A549 (cell line): ENCODE measurements around the gene FAM163A. TPM values are rescaled to one million over a fixed set of nuclear protein-coding genes. Genes with fewer than 3 reads are reported as not detected.

Experiments used
- ATAC-seq, 2 experiments: fragments of 200-7000 bp in 1 of 2; fragments of >200 bp in 1 of 2; cut with Nextera tagmentation in 1 of 2; cut with Tn5 transposase in 1 of 2; 3 replicates each; pipeline versions ENCODE4 v1.8.0 to v1.9.1; 2018 to 2020; ENCODE audit warnings: mild to moderate bottlenecking in 1 of 2, moderate library complexity in 1 of 2
- CTCF ChIA-PET: fragments of 300-600 bp; sonication (Branson Sonifier 250); formaldehyde crosslinking; extraction: SDS; loops from one replicate; lab custom pipeline; 2021; ENCODE audit warnings: antibody characterized with exemption, inconsistent platforms; lab: Yijun Ruan, JAX
- POLR2A ChIA-PET: fragments of 350-600 bp; formaldehyde crosslinking; extraction: SDS; loops from one replicate; lab custom pipeline; 2021; ENCODE audit warnings: antibody characterized with exemption, inconsistent platforms; lab: Yijun Ruan, JAX
- DNase-seq, 2 experiments: peaks; one replicate each; pipeline versions ENCODE4 v3.0.0 to v3.0.0-alpha.2; 2011 to 2016; ENCODE audit warnings: low read depth in 1 of 2, low spot score in 1 of 2
- FAIRE-seq: peaks from 2 replicates; lab custom pipeline; 2011; peaks lifted over from hg19 to GRCh38; lab: Jason Lieb, UNC
- H3K27ac ChIP-seq, 2 experiments: fragments of >200 bp; sonication (Bioruptor Twin); formaldehyde crosslinking; 3 replicates each; pipeline ENCODE4 v1.5.1; 2016 to 2017
- H3K4me1 ChIP-seq: fragments of >200 bp; sonication (Bioruptor Twin); formaldehyde crosslinking; 3 replicates; pipeline ENCODE4 v1.6.1; 2016
- H3K4me2 ChIP-seq: fragments of >200 bp; sonication (Bioruptor Twin); formaldehyde crosslinking; 3 replicates; pipeline ENCODE4 v1.6.1; 2016
- H3K4me3 ChIP-seq: fragments of >200 bp; sonication (Bioruptor Twin); formaldehyde crosslinking; 3 replicates; pipeline ENCODE4 v1.5.1; 2016
- H3K9me3 ChIP-seq: fragments of >200 bp; sonication (Bioruptor Twin); formaldehyde crosslinking; 3 replicates; pipeline ENCODE4 v1.6.1; 2016
- CHD4 ChIP-seq: fragments of 200-600 bp; sonication (generic); IDR thresholded peaks from 2 replicates; pipeline ENCODE4 v1.6.1; 2016; ENCODE audit warnings: antibody characterized with exemption, mild to moderate bottlenecking, borderline replicate concordance
- CTCF ChIP-seq: fragments of >200 bp; sonication (Bioruptor Twin); formaldehyde crosslinking; IDR thresholded peaks from 3 replicates; pipeline ENCODE4 v1.5.1; 2016
- E2F6 ChIP-seq: IDR thresholded peaks from 2 replicates; pipeline ENCODE4 v1.6.1; 2012; ENCODE audit warnings: low read depth, borderline replicate concordance
- EHF ChIP-seq: fragments of 250-450 bp; sonication (Bioruptor Pico); IDR thresholded peaks from 2 replicates; pipeline ENCODE4 v1.5.0; 2020; ENCODE audit warnings: mild to moderate bottlenecking
- EHMT2 ChIP-seq: fragments of 200-600 bp; sonication (generic); IDR thresholded peaks from 2 replicates; pipeline ENCODE4 v1.6.1; 2016; ENCODE audit warnings: antibody characterized with exemption, low read depth, mild to moderate bottlenecking, moderate library complexity
- ELK1 ChIP-seq: fragments of 150-350 bp; IDR thresholded peaks from 2 replicates; pipeline ENCODE4 v1.6.1; 2014; ENCODE audit warnings: low read depth, mild to moderate bottlenecking, low read length
- EP300 ChIP-seq, 2 experiments: fragments of >200 bp; sonication (Bioruptor Twin); formaldehyde crosslinking; IDR thresholded peaks; 2 replicates in 1 of 2; 3 replicates in 1 of 2; pipeline ENCODE4 v1.6.1; 2016 to 2017
- ESRRA ChIP-seq: fragments of 150-350 bp; IDR thresholded peaks from 2 replicates; pipeline ENCODE4 v1.6.1; 2014; ENCODE audit warnings: mild to moderate bottlenecking, low read length, borderline replicate concordance
- FOSL2 ChIP-seq, 2 experiments: fragments of 450-650 bp in 1 of 2; fragments of >200 bp in 1 of 2; sonication (Bioruptor Twin) in 1 of 2; formaldehyde crosslinking; IDR thresholded peaks; 2 replicates each; pipeline versions ENCODE4 v1.5.0 to v1.6.1; 2016 to 2020; ENCODE audit warnings: mild to moderate bottlenecking in 1 of 2, moderate library complexity in 1 of 2
- FOXS1 ChIP-seq: fragments of 250-450 bp; sonication (Bioruptor Pico); IDR thresholded peaks from 2 replicates; pipeline ENCODE4 v1.5.0; 2020; ENCODE audit warnings: mild to moderate bottlenecking, moderate library complexity
- HDAC2 ChIP-seq: fragments of 200-600 bp; sonication (generic); IDR thresholded peaks from 2 replicates; pipeline ENCODE4 v1.6.1; 2016
- HES2 ChIP-seq: fragments of >200 bp; sonication (Bioruptor Twin); formaldehyde crosslinking; IDR thresholded peaks from 2 replicates; pipeline ENCODE4 v1.6.1; 2016
- HEYL ChIP-seq: fragments of 250-450 bp; sonication (Bioruptor Pico); IDR thresholded peaks from 2 replicates; pipeline ENCODE4 v1.8.0; 2021; ENCODE audit warnings: mild to moderate bottlenecking, moderate library complexity
- HOXA7 ChIP-seq: fragments of 250-450 bp; sonication (Bioruptor Pico); IDR thresholded peaks from 2 replicates; pipeline ENCODE4 v1.5.0; 2020; ENCODE audit warnings: mild to moderate bottlenecking, moderate library complexity
- HOXB5 ChIP-seq: fragments of 250-450 bp; sonication (Bioruptor Pico); IDR thresholded peaks from 2 replicates; pipeline ENCODE4 v1.5.0; 2020; ENCODE audit warnings: mild to moderate bottlenecking, moderate library complexity
- JUN ChIP-seq, 2 experiments: fragments of >200 bp; sonication (Bioruptor Twin); formaldehyde crosslinking; IDR thresholded peaks; 2 replicates in 1 of 2; 3 replicates in 1 of 2; pipeline ENCODE4 v1.6.1; 2016 to 2017
- KDM5A ChIP-seq: fragments of 200-600 bp; sonication (generic); IDR thresholded peaks from 2 replicates; pipeline ENCODE4 v1.6.1; 2016; ENCODE audit warnings: antibody characterized with exemption, mild to moderate bottlenecking
- MAZ ChIP-seq: fragments of 150-350 bp; IDR thresholded peaks from 2 replicates; pipeline ENCODE4 v1.6.1; 2014; ENCODE audit warnings: antibody characterized with exemption, low read depth, low read length, borderline replicate concordance
- MYC ChIP-seq: IDR thresholded peaks from 2 replicates; pipeline ENCODE4 v1.6.1; 2012; ENCODE audit warnings: mild to moderate bottlenecking, inconsistent platforms, low read length, improper control_type of control experiment, borderline replicate concordance
- NR3C1 ChIP-seq: fragments of >200 bp; sonication (Bioruptor Twin); formaldehyde crosslinking; IDR thresholded peaks from 3 replicates; pipeline ENCODE4 v1.6.1; 2017
- POLR2AphosphoS2 ChIP-seq: conservative IDR thresholded peaks from 2 replicates; pipeline ENCODE4 v1.6.1; 2012; ENCODE audit warnings: low read length, improper control_type of control experiment, inconsistent platforms
- TFCP2L1 ChIP-seq: fragments of 250-450 bp; sonication (Bioruptor Pico); IDR thresholded peaks from 2 replicates; pipeline ENCODE4 v1.5.0; 2021; ENCODE audit warnings: mild to moderate bottlenecking
- TP53 ChIP-seq: fragments of 250-450 bp; sonication (Bioruptor Pico); IDR thresholded peaks from 2 replicates; pipeline ENCODE4 v1.5.0; 2021; ENCODE audit warnings: mild to moderate bottlenecking, moderate library complexity
- ZSCAN20 ChIP-seq: fragments of 250-450 bp; sonication (Bioruptor Pico); IDR thresholded peaks from 2 replicates; pipeline ENCODE4 v1.8.0; 2022; ENCODE audit warnings: mild to moderate bottlenecking, moderate library complexity
- WGBS: methylation state at CpG from one replicate; pipeline ENCODE4 v1.1.6; 2017; ENCODE audit errors: missing lambda C conversion rate; 5-methylcytosine and 5-hydroxymethylcytosine counted together
- polyA plus RNA-seq, 4 experiments: library from polyadenylated mRNA; depleted of rRNA in 3 of 4; stranded (reverse); fragments of >200 nt; fragmentation: RNase III in 1 of 4; extraction: RNeasy Plus Mini Kit Qiagen cat#74134 plus additional on column Dnase treatment in 1 of 4; gene quantifications; 2 replicates in 3 of 4; 3 replicates in 1 of 4; pipeline ENCODE4 v1.2.3, GENCODE V29; 2011 to 2017

Gene FAM163A
- polyA plus RNA-seq, 2 of the 4 experiments (the other 2 are of a cell fraction), result not detected

- POLR2A ChIA-PET, result no interaction called here
- no peak for DNase-seq
- TF ChIP-seq NR3C1, result no peak
- no peak for TF ChIP-seq TP53
- TF ChIP-seq MAZ, result no peak
- no peak for TF ChIP-seq HDAC2
- no peak for TF ChIP-seq KDM5A
- no peak for TF ChIP-seq HOXB5 (CRISPR knock-in tag)
- TF ChIP-seq CHD4, result no peak
- TF ChIP-seq ZSCAN20 (CRISPR knock-in tag), result no peak
- TF ChIP-seq POLR2AphosphoS2, result no peak
- TF ChIP-seq HEYL (CRISPR knock-in tag), result no peak
- TF ChIP-seq EP300 (IDR thresholded peaks at IDR 0.05), result no peak
- TF ChIP-seq JUN (IDR thresholded peaks at IDR 0.05), result no peak
- TF ChIP-seq EHMT2, result no peak
- TF ChIP-seq FOSL2 (IDR thresholded peaks at IDR 0.05), result no peak
- TF ChIP-seq FOSL2 (CRISPR knock-in tag; IDR thresholded peaks at IDR 0.05), result no peak
- no peak for TF ChIP-seq MYC
- TF ChIP-seq EHF (CRISPR knock-in tag), result no peak
- no peak for TF ChIP-seq FOXS1 (CRISPR knock-in tag)
- TF ChIP-seq E2F6, result no peak
- TF ChIP-seq HES2, result no peak
- Histone ChIP-seq H3K27ac (no peak overlapping the region), H3K4me2 (no peak overlapping the region), H3K4me3 (no peak overlapping the region), H3K4me1 (no peaks in the 10 kb centered on the region), H3K9me3 (no peaks in the 10 kb centered on the region)
- WGBS, result 31% methylated on average over 6 of the region's 6 CpGs
- no peak for FAIRE-seq
- no peak for ATAC-seq
- CTCF ChIA-PET, result interaction anchor here (0.7 to 4.4 kb wide), 5 partner anchors 12 to 56 kb away, joined by 3 to 24 read pairs (median 8); no protein-coding TSS in a partner anchor
Observed at GRCh38 chr1:179761846-179762640, 19.0 kb downstream of the FAM163A start.

- H3K4me3 ChIP-seq, result no peak overlapping the region
- ATAC-seq (no peak), DNase-seq (no peak), FAIRE-seq (no peak)
- no peak overlapping the region for H3K4me2 ChIP-seq
- 58% methylated on average over 5 of the region's 5 CpGs for WGBS
- ChIA-PET CTCF (interaction anchor here (1.2 kb wide), 1 partner anchor 61 kb away, joined by 4 read pairs; no protein-coding TSS in a partner anchor), POLR2A (no interaction called here)
- H3K27ac ChIP-seq, result no peak overlapping the region
- H3K9me3 ChIP-seq, result peaks cover 7% of the 10 kb centered on the region; the same call in 1 of the 3 replicates
- no peak for TF ChIP-seq JUN (IDR thresholded peaks at IDR 0.05)
- TF ChIP-seq EHF (CRISPR knock-in tag), result no peak
- no peak for TF ChIP-seq HOXA7 (CRISPR knock-in tag)
- TF ChIP-seq HDAC2, result no peak
- TF ChIP-seq TFCP2L1, result no peak
- no peak for TF ChIP-seq ELK1
- no peak for TF ChIP-seq CTCF
- TF ChIP-seq ESRRA, result no peak
- no peak for TF ChIP-seq CHD4
- H3K4me1 ChIP-seq, result no peaks in the 10 kb centered on the region
Observed at GRCh38 chr1:179767177-179767581, 24.1 kb downstream of the FAM163A start.
